HepG2 (cell line): ENCODE measurements around the gene P2RY8.

Experiments used
- CBFB ChIP-seq: sonication (generic); formaldehyde crosslinking; IDR thresholded peaks from 2 replicates; pipeline ENCODE4 v1.4.0; 2020; ENCODE audit warnings: missing genetic modification reagents
- GABPA ChIP-seq, 2 experiments: IDR thresholded peaks; 2 replicates each; pipeline ENCODE4 v1.6.1; 2011 to 2016; ENCODE audit warnings: low read depth in 2 of 2, low read length in 1 of 2, missing biosample characterization in 1 of 2, missing genetic modification characterization in 1 of 2
- SMARCC2 ChIP-seq: fragments of 450-650 bp; IDR thresholded peaks from 2 replicates; pipeline ENCODE4 v1.6.1; 2017; ENCODE audit warnings: antibody characterized with exemption, mild to moderate bottlenecking
- SNAI1 ChIP-seq: sonication (generic); formaldehyde crosslinking; IDR thresholded peaks from 2 replicates; pipeline ENCODE4 v1.5.0; 2020; ENCODE audit warnings: mild to moderate bottlenecking, missing genetic modification reagents, borderline replicate concordance
- SUZ12 ChIP-seq: fragments of 150-350 bp; IDR thresholded peaks from 2 replicates; pipeline ENCODE4 v1.6.1; 2014; ENCODE audit warnings: low read depth, low read length
- TBL1XR1 ChIP-seq: fragments of 150-350 bp; IDR thresholded peaks from 2 replicates; pipeline ENCODE4 v1.6.1; 2014; ENCODE audit warnings: borderline replicate concordance, low read length; ENCODE audit not compliant: partially characterized antibody
- U2AF2 ChIP-seq: fragments of 200-400 bp; formaldehyde crosslinking; IDR thresholded peaks from 2 replicates; pipeline ENCODE4 v1.6.1; 2017; ENCODE audit warnings: low read depth, mild to moderate bottlenecking, low read length

GRCh38 chrX:1528884-1529203 lies 8.1 kb downstream of the P2RY8 start:
- TF ChIP-seq TBL1XR1 (no peak), SUZ12 (no peak), GABPA (IDR thresholded peaks at IDR 0.05; ENCODE audit: low read depth, low read length) (no peak), GABPA (CRISPR knock-in tag; IDR thresholded peaks at IDR 0.05; ENCODE audit: low read depth) (no peak), SNAI1 (no peak), U2AF2 (no peak), SMARCC2 (no peak), CBFB (no peak)
